HG03060 (cell line): ENCODE measurements around the gene CEP55.
"Not testable (repeated sequence)": the region's sequence is repeated elsewhere in the genome, so short reads cannot be mapped to it uniquely, and the experiment has no call there.

ENCODE experiments used
- ATAC-seq: cut with Tn5 transposase; IDR thresholded peaks from one replicate; pipeline ENCODE4 v1.9.1; 2021; ENCODE audit warnings: low read depth, moderate number of reproducible peaks; ENCODE audit not compliant: unreplicated experiment

Gene CEP55

DNA sequence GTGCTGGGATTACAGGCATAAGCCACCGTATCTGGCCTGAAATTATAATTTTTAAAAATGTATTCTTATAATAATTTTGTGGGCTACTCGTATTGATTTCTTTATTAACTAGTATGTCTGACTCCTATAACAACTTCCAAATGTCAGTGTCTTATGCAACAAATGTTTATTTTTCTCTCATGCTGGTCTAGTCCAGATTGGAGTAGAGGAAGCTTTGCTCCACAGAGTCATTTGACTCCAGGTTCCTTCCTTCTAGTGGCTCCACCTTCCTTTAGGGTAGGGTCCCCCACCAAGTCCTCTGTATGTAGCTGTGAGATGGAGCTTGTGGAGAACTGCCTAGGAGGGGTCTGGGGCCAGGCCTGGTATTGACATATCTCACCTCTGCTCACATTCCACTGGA is 8.7 kb downstream of the CEP55 start:
- no peak for ATAC-seq

DNA sequence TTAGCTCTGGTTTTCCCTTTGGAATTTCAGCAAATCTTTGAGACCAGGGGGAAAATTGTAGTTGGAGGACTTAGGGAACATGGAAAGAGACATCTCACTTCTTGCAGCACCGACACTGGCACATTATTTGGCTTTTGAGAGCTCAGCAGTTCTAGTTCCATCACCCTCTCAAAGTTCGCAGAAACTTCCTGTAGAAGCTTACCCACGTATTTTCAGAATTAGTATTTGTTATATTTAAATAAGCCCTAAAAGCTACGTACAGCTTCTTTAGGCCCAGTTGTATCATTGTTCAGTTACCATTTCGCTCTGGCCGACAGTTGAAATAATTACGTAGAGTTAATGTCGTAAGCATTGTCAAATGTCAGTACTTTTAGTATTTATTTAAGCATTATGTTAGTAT is 13.4 kb downstream of the CEP55 start:
- ATAC-seq: no peak

DNA sequence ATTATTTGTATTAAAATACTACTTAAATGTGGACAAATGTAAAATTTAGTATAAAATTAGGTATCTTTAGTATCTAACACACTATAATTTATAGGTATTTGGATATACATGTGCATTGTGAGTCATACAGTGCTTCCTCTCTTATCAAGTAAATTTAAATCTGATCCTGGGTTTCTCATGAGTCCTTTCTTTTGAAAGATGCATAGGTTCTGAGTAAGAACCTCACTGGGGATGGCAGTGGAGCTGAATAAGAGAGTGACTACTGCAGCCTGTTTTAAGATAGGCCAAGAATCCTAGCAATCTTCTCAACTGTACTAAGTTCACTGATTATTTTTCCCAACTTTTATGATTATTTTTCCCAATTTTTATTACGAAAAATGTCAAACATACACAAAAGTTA is 16.2 kb downstream of the CEP55 start:
- no peak for ATAC-seq

DNA sequence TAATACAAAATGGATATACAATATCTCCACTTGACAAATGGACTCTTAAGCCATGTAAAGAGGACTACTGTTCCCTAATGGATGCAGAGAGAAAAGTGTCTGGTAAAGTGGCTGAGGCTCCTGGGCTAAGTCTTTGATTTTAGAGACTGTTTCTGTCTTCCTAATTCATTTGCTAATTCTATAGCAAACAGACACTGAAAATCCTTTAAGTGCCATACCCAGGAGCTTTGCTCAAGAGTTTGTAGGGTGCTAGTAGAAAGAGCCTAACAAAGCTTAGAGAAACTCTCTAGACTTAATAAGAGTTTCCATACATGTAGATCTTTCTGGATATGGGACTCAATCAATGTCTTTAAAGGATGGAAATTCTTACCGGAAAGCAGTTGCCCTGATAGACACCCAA is 16.7 kb downstream of the CEP55 start:
- ATAC-seq: no peak

DNA sequence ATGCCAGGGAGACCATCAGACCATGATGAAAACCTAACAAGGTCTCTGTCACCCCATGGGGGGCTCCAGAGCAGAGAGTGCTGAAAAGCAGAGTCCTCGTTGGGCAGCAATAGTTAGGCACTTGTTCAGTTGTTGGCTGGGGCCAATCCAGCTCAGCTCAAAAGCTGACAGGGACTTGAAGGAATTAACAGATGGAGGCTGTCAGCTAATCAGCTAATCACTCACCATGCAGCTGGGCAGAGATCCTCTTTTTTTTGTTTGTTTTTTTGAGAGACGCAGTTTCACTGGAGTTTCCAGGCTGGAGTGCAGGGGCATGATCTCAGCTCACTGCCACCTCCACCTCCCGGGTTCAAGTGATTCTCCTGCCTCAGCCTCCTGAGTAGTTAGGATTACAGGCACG is 18.1 kb downstream of the CEP55 start:
- ATAC-seq: no peak

DNA sequence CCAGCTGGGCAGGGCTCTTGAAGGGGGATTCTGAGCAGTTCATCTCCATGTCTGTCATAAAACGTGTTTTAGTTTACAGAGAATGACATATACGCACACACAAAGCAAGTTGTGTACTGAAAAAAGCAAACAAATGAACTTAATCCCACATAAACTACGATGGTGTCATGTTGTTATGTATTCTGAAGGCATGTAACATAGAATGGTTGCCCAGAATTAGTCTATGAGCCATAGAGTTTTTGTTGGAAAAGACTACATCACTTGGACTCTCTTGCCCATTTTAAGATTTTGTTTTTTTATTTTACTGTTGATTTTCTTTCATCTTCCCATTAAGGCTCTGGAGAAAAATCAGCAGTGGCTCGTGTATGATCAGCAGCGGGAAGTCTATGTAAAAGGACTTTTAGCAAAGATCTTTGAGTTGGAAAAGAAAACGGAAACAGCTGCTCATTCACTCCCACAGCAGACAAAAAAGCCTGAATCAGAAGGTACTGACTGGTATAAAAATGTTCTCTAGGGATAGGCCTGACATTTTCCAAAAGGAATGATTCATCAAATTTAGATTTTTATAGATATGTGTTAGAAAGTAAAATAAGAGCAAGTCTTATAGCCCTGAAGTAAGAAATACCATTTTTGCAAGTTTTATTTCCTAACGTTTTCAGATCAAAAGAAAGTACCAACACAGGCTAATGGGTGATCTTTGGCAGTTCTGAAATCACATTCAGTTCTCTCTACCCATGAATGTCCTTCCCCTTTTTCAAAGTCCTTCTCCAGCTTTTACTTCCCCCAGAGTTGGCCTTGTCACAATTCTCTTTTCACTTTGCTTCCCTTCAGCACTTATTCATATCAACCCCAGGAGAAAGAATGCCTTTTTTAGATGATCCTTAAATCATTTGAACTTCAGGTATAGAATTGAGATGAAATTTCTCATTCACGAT is 18.9 kb downstream of the CEP55 start:
- no peak for ATAC-seq

DNA sequence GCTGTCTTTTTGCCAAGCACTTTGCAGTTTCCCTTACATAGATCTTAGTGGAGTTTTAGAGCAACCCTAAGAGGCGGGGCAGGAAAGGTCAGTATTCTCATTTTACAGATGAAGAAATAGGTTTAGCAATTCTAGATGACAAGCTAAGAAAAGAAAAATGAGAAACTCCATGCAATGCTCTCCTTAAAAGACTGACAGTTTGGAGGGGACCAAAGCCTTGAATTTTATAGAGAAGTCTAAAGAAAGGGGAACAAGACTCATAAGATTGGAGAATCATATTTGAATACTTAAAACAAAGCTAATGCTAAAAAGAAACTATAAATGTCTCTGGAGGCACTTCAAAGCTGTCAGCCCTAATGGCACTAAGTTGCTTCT is 19.6 kb downstream of the CEP55 start:
- no peak for ATAC-seq

DNA sequence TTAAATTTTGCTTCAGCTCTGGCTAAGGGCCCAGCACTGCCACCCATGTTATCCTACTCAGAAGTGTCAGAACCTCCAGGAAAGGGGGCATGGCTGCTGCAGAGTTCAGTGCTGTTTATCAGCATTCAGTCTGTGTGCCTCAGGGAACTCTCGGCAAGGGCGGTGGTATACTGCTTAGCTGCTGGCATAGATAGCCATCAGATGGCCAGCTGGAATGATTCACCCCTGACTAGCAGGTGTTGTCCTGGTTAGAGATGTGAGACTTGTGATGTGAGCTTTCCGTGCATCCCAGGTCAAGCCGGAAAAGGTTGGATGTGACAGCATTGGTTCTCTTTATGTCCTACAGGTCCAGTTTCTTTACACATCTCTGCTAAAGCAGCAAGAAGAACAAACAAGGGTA is 22.1 kb downstream of the CEP55 start:
- ATAC-seq: no peak

DNA sequence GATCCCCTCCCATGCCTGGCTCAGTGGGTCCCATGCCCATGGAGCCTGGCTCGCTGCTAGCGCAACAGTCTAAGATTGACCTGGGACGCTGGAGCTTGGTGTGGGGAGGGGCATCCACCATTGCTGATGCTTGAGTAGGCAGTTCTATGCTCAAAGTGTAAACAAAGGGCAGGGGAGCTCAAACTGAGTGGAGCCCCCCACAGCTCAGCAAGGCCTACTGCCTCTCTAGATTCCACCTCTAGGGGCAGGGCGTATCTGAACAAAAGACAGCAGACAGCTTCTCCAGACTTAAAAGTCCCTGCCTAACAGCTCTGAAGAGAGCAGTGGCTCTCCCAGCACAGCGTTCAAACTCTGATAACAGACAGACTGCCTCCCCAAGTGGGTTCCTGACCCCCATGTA is 38.9 kb downstream of the CEP55 start:
- no peak for ATAC-seq

DNA sequence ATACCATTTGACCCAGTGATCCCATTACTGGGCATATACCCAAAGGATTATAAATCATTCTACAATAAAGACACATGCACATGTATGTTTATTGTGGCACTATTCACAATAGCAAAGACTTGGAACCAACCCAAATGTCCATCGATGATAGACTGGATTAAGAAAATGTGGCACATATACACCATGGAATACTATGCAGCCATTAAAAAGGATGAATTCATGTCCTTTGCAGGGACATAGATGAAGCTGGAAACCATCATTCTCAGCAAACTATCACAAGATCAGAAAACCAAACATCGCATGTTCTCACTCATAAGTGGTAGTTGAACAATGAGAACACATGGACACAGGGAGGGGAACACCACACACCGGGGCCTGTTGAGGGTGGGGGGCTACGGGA is 44.5 kb downstream of the CEP55 start:
- ATAC-seq: not testable (repeated sequence)

DNA sequence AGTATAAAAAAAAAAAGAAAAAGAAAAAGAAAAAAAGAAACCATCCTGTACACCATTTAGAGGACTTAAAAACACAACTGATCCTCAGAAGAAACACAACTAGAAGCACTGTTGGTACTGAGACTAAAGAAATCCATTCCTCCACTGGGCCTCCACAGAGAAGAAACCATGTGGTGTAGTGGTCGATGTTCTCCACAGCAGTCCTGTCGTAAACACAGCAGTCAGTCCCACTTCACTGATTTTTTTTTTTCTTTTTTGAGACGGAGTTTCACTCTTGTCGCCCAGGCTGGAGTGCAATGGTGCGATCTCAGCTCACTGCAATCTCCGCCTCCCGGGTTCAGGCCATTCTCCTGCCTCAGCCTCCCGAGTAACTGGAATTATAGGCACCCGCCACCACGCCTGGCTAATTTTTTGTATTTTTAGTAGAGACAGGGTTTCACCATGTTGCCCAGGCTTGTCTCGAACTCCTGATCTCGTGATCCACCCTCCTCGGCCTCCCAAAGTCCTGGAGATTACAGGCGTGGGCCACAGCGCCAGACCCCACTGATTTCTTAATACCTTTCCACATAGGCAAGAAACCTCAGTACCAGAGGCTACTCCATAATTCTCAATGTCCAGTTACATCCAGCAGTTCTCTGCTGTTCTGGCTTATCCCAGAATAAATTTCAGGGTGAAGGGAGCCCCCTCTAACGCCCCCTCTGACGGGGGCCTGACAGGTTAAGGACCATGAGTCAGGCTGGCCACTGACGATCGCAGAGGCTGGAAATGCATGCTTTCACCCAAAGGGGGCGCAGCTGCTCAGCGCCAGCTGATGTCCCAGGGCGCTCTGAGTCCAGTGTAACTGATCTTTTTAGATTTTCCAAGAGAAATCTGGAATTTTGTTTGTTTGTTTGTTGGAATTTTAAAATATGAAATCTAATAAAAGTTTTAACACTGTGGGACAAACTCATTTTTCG is 45.3 kb downstream of the CEP55 start:
- no peak for ATAC-seq

DNA sequence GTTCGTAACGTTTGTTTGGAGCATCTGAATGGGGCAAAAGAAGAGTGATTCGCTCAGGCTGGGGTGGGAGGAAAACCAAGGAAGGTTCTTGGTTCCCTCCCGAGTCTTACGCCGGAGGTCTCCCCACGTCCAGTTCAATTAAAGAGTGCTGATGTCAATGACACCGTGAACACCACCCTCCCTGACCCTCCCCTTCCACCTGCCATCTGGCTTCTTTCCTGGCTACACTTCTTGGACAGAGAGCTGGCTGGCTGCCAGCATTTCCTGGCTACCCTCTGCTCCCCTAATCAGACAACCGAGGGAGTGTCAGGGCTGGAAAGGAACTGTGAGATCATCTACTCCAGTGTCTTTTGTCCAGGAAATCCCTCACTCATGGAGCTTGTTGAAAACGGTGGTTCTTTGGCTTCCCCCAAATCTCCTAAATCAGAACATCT is 46.0 kb downstream of the CEP55 start:
- no peak for ATAC-seq

DNA sequence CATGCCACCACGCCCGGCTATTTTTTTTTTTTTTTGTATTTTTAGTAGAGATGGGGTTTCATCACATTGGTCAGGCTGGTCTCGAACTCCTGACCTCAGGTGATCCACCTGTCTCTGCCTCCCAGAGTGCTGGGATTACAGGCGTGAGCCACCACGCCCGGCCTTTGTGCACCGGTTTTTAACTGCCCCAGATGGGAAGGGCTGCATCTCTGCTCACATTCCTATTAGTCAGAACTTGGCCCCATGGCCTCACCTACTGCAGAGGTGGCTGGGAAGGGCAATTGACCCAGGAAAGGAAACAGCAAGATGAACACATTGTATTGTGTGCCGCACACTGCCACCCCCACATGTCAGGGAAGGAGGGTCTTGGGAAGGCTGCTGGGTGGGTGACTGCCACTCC is 50.6 kb downstream of the CEP55 start:
- not testable (repeated sequence) for ATAC-seq

DNA sequence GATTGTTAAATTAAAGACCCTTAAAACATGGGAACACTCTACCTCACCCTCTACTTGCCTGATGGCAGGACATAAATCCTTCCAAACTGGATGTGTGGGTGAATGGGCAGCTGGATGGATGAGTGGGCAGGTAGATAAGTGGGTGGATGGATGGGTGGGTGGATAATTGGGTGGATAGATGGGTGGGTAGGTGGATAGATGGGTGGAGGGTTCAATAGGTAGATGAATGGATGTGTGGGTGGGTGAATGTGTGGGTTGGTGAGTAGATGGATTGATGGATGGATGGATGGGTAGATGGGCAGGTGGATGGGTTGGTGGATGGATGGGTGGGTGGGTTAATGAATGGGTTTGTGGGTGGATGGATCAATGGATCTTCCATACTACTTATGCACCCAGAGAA is 51.1 kb downstream of the CEP55 start:
- no peak for ATAC-seq

DNA sequence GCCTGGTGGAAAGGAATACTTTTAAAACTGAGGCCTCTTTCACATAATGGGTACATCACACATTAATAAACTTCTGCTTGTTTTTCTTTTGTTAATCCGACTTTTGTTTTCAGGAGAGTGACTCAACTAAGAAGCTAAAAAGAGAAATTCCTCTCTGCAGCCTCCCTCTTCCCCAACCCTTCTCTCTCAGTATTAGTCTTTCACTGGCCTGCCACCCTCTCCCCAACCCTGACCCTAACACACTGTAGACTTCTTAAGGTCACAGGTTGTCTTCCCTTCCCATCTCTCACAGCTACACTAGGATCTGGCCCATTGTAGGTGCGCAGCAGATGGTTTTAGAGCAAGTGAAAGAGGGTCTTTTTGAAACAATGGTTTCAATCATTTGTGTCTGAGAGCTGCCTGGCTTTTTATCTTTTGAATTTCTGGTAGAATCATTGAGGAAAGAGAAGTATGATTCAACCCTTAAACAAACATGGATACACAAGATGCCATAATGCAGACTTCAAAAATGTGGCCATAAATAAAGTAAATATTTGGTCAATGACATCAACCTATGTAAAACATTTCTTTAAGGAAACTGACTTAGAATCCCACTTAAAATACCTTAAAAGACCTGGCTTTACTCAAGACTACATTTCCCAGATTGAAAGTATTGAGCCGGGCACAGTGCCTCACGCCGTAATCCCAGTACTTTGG is 52.1 kb downstream of the CEP55 start:
- no peak for ATAC-seq

DNA sequence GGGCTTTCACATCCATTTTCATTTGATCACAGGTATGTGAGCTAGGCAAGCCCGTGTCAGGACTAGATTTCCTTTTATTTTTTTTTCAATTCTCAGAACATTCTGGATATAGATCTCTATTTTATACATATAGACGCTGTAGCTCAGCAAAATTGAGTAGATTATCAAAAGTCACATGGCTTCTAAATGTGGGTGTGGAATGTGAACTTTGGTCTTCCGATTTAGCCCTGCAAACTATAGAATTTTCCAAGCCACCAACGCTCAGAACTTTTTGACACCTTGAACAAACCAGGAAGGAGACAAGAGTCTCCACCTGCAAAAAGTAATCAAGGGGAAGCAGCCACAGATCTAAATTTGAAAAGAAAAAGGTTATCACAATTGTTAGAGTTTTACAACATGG is 54.2 kb downstream of the CEP55 start:
- ATAC-seq: no peak

DNA sequence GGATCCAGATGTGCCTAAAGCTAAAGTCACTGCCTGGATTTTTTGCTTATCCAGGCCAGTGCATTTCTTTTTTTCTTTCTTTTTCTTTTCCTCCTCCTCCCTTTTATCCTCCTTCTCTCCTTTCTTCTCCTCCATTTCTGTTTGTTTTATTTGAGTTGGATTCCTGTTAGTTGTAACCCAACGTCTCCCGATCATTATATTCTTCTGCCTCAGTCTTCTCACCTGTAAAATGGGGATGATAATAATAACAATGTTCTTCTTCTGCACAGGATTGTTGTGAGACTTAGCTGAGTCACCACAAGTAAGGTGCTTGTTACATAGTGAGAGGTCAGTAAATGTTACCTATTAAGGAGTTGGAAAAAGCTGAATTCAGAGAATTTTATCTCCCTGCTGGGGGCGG is 56.4 kb downstream of the CEP55 start:
- ATAC-seq: no peak

DNA sequence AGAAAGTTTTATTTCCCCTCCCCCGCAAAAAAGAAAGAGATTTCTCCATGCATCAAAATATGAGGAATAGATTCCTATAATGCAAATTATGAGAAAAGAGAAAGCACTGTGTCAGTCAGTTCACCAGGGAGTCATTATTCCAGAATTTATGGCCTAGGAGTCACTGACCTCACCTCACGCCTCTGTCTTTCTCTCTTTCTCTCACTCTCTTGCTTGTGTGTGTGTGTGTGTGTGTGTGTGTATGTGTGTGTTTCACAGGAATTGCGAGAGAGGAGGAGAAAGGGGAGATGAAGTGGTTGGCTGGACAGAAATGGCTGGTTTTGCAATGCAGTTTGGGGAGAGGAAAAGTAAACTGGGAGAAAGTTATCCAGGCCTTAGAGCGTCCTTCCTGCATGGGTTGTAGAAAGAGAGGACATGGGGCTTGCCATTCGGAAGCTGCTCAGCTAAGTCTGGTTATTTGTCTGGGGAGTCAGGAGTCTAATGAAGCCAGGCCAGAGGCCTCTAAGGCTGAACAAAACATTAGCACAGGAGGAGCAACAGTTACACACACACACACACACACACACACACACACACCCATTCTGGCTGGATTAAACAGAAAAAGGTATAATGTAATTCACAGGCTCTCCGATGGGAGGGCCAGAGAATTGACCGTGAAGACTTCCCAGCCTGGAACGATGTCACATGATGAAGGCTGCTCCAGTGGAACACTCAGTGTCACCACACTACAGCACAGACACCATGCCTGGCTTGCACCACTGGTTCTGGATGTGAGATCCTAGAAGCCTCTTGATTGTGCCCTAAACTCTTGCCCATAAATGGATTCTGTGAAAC is 57.3 kb downstream of the CEP55 start:
- no peak for ATAC-seq

DNA sequence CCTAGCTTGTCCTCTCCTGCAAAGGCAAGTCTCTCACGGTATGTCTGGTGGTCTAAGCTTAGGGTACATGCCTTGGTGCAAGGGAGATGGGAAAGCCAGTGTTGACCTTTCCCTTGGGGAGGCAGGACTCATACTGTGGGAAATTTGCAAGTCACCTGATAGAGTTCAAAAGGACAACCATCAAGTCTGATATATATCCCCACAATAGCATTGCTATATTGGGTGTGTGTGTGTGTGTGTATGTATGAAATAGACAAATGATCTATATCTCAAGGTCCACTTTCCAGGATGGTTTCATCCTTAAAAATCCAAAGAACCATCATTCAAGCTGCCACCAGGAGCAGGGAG is 57.9 kb downstream of the CEP55 start:
- ATAC-seq: no peak

DNA sequence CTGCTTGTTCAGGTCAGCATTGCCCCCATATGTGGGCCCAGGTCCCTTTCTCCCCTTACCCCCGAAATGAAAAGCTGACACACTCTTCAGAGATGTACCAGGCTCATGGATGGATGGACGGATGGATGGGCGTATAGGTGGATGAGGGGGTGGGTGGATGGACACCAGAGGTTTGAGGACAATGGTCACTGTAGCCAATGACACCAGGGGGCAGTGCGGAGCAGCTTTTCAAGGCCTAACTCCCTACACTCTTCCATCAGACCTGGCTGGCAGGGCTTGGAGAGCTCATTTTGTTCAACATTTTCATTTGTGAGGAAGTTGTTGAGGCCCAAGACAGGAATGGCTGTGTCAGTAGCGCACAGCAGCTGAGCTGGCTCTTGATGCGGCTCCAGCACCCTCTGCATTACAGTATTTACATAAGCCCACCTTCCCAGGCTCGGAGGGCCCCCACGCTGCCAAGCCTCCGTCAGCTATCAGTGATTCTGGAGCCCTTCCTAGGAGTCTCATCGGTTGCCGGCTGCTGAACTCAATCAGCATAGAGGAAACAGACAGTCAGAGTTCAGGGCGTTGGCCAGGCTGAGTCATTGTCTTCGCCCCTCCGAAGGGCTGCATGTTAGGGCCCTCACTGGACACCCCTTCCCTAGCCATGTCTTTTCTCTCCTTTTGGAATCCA is 58.5 kb downstream of the CEP55 start:
- ATAC-seq: no peak
